ENCODE results near the gene NPPB.

GRCh38 chr1:11860587-11860986 is 1.8 kb upstream of the NPPB start:
- no peak for TF ChIP-seq CTCF (optimal IDR thresholded peaks at IDR 0.05 in 1 of 3, IDR thresholded peaks at IDR 0.05 in 1 of 3, conservative IDR thresholded peaks at IDR 0.05 in 1 of 3; ENCODE audit: extremely low read depth in 1 of 3, insufficient read depth in 2 of 3, low read length in 3 of 3)
- no peak for TF ChIP-seq EZH2 (IDR thresholded peaks at IDR 0.05; ENCODE audit: low read length)

Measured in keratinocyte (primary cell).